Suprapubic skin (tissue), 3 donors: ENCODE results near the gene SEPTIN7.

Source experiments
- CTCF ChIP-seq, 2 donors: fragments of 200-600 bp in 1 of 2; fragments of 450-650 bp in 1 of 2; sonication (generic) in 1 of 2; IDR thresholded peaks; one replicate each; pipeline ENCODE4 v1.5.1; 2016 to 2019; ENCODE audit warnings: antibody characterized with exemption in 2 of 2, mild to moderate bottlenecking in 1 of 2, moderate library complexity in 1 of 2
- POLR2A ChIP-seq, 2 donors: fragments of 450-650 bp; IDR thresholded peaks; one replicate each; pipeline ENCODE4 v1.6.1; 2017; ENCODE audit warnings: antibody characterized with exemption in 2 of 2, mild to moderate bottlenecking in 2 of 2, moderate library complexity in 2 of 2

GRCh38 chr7:35831208-35831607 lies 30.4 kb downstream of the SEPTIN7 start:
- TF ChIP-seq CTCF (IDR thresholded peaks at IDR 0.05) (no peak), POLR2A (IDR thresholded peaks at IDR 0.05) (no peak)
